Measurements from ENCODE around the gene HUS1B. TPM values are rescaled to one million over a fixed set of nuclear protein-coding genes. Genes with fewer than 3 reads are reported as not detected.

The HUS1B gene
- total RNA-seq, 1 experiment from 2014 or later, result 0.72 TPM

DNA sequence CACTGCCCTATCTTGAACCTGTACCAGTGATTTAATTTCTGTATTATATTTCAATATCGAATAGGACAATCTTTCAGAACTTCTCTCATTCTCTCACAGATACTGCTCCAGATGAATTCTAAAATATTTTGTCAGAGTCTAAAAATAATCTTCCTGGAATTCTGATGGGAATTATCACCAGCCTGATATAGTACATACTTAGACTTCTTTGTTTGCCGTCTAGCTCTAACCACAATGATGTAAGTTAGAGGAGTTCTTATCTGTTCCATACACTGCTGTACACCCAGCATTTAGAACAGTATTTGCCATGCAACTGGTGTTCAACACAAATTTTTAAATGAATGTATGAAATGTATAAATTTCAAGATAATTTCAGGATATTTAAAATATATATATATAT is 1.3 kb upstream of the HUS1B start:
- intact Hi-C loops (cut with micrococcal nuclease), result no loop called here
- TF ChIP-seq, protein P1, sequence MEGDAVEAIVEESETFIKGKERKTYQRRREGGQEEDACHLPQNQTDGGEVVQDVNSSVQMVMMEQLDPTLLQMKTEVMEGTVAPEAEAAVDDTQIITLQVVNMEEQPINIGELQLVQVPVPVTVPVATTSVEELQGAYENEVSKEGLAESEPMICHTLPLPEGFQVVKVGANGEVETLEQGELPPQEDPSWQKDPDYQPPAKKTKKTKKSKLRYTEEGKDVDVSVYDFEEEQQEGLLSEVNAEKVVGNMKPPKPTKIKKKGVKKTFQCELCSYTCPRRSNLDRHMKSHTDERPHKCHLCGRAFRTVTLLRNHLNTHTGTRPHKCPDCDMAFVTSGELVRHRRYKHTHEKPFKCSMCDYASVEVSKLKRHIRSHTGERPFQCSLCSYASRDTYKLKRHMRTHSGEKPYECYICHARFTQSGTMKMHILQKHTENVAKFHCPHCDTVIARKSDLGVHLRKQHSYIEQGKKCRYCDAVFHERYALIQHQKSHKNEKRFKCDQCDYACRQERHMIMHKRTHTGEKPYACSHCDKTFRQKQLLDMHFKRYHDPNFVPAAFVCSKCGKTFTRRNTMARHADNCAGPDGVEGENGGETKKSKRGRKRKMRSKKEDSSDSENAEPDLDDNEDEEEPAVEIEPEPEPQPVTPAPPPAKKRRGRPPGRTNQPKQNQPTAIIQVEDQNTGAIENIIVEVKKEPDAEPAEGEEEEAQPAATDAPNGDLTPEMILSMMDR (IDR thresholded peaks at IDR 0.05; ENCODE audit: unreplicated experiment), result no peak
- Mint-ChIP-seq H3K36me3 (ENCODE audit: insufficient read depth, unreplicated experiment) (no peaks in the 10 kb centered on the region), H3K9me3 (ENCODE audit: unreplicated experiment) (no peaks in the 10 kb centered on the region), H3K27me3 (ENCODE audit: insufficient read depth, unreplicated experiment) (no peaks in the 10 kb centered on the region), H3K4me1 (ENCODE audit: insufficient read depth, unreplicated experiment) (peaks cover 7% of the 10 kb centered on the region), H3K27ac (ENCODE audit: low read depth, unreplicated experiment) (no peak overlapping the region), H3K4me3 (ENCODE audit: unreplicated experiment) (no peak overlapping the region)
- no peak for DNase-seq (ENCODE audit: unreplicated experiment)
- ChIA-PET POLR2A (no interaction called here), CTCF (no interaction called here)
- no TSS peak for BruUV-seq (replicated peaks)

DNA sequence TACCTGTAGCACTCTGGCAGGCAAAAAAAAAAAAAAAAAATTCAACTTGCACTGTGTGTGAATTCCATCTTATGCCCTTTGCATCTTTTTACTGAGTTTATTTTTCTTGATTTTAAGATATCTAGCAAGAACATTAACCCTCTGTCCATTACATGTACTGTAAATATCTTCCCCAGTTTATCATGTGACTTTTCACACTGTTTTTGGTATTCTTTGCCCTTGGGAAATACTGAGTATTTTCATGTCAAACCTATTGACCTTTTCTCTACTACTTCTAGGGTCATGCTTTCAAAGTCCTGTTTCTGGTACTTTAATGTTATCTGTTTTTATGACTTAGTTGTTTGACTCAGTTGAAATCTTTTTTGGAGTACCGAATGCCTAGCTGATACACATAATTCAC is 843 bp upstream of the HUS1B start:
- ChIA-PET CTCF (no interaction called here), POLR2A (interaction anchor here (0.6 kb wide), 1 partner anchor 27 kb away, joined by 4 read pairs; no protein-coding TSS in a partner anchor)
- no peaks in the 10 kb centered on the region for H3K36me3 Mint-ChIP-seq (ENCODE audit: insufficient read depth, unreplicated experiment)
- intact Hi-C loops (cut with micrococcal nuclease), result no loop called here
- no peaks in the 10 kb centered on the region for H3K9me3 Mint-ChIP-seq (ENCODE audit: unreplicated experiment)
- no peak for DNase-seq (ENCODE audit: unreplicated experiment)
- H3K27me3 Mint-ChIP-seq (ENCODE audit: insufficient read depth, unreplicated experiment), result no peaks in the 10 kb centered on the region
- H3K27ac Mint-ChIP-seq (ENCODE audit: low read depth, unreplicated experiment), result no peak overlapping the region
- BruUV-seq (replicated peaks), result no TSS peak
- H3K4me3 Mint-ChIP-seq (ENCODE audit: unreplicated experiment), result no peak overlapping the region
- peaks cover 7% of the 10 kb centered on the region for H3K4me1 Mint-ChIP-seq (ENCODE audit: insufficient read depth, unreplicated experiment)
- TF ChIP-seq, protein P1 (IDR thresholded peaks at IDR 0.05; ENCODE audit: unreplicated experiment), result no peak

DNA sequence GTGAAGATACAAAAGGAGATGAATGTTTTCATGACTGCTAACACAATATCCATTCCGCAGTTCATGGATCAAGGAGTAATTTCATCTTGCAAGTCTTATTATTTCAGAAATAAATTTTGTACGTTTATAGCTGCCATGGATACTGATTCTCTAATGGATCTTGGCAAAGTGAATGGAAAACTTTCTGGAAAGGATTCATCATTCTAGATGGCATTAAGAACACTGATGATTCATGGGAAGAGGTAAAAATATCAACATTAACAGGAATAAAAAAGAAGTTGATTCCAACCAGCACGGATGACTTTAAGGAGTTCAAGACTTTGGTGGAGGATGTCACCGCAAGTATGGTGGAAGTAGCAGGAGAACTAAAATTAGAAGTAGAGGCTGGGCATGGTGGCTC is 2.8 kb downstream of the HUS1B start:
- CTCF ChIA-PET, result interaction anchor here (0.7 to 0.8 kb wide), 2 partner anchors 21 to 99 kb away, joined by 3 to 4 read pairs; no protein-coding TSS in a partner anchor
- Mint-ChIP-seq H3K4me3 (ENCODE audit: unreplicated experiment) (no peak overlapping the region), H3K27ac (ENCODE audit: low read depth, unreplicated experiment) (no peak overlapping the region), H3K4me1 (ENCODE audit: insufficient read depth, unreplicated experiment) (no peaks in the 10 kb centered on the region), H3K36me3 (ENCODE audit: insufficient read depth, unreplicated experiment) (no peaks in the 10 kb centered on the region), H3K27me3 (ENCODE audit: insufficient read depth, unreplicated experiment) (no peaks in the 10 kb centered on the region), H3K9me3 (ENCODE audit: unreplicated experiment) (no peaks in the 10 kb centered on the region)
- no peak for DNase-seq (ENCODE audit: unreplicated experiment)
- no TSS peak for BruUV-seq (replicated peaks)
- intact Hi-C loops (cut with micrococcal nuclease), result no loop called here
- TF ChIP-seq, protein P1 (IDR thresholded peaks at IDR 0.05; ENCODE audit: unreplicated experiment), result no peak
- POLR2A ChIA-PET, result interaction anchor here (0.6 kb wide), 1 partner anchor 164 kb away, joined by 3 read pairs; no protein-coding TSS in a partner anchor

DNA sequence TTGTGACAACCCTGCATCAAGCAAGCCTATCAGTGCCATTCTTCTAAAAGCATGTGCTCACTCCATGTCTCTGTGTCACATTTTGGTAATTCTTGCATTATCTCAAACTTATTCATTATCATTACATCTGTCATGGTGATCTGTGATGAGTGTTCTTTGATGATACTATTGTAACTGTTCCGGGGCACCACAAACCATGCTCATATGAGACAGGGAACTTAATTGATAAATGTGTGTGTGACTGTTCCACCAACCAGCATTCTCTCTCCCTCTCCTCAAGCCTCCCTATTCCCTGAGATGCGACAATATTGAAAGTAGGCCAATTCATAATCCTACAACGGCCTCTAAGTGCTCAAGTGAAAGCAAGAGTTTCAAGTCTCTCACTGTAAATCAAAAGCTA is 4.0 kb downstream of the HUS1B start:
- CTCF ChIA-PET, result no interaction called here

More for the DNA sequence above, 4.0 kb downstream of the HUS1B start:
- BruUV-seq (replicated peaks), result no TSS peak
- no peak overlapping the region for H3K27ac Mint-ChIP-seq (ENCODE audit: low read depth, unreplicated experiment)
- H3K9me3 Mint-ChIP-seq (ENCODE audit: unreplicated experiment), result no peaks in the 10 kb centered on the region
- no peak for DNase-seq (ENCODE audit: unreplicated experiment)
- TF ChIP-seq, protein P1 (IDR thresholded peaks at IDR 0.05; ENCODE audit: unreplicated experiment), result no peak
- POLR2A ChIA-PET, result interaction anchor here (1.3 kb wide), 1 partner anchor 28 kb away, joined by 3 read pairs; no protein-coding TSS in a partner anchor
- no peaks in the 10 kb centered on the region for H3K4me1 Mint-ChIP-seq (ENCODE audit: insufficient read depth, unreplicated experiment)
- no peaks in the 10 kb centered on the region for H3K27me3 Mint-ChIP-seq (ENCODE audit: insufficient read depth, unreplicated experiment)
- H3K36me3 Mint-ChIP-seq (ENCODE audit: insufficient read depth, unreplicated experiment), result no peaks in the 10 kb centered on the region
- no peak overlapping the region for H3K4me3 Mint-ChIP-seq (ENCODE audit: unreplicated experiment)
- intact Hi-C loops (cut with micrococcal nuclease), result no loop called here
